ENCODE data around the gene GMIP. TPM values are rescaled to one million over a fixed set of nuclear protein-coding genes. Genes with fewer than 3 reads are reported as not detected.
"Not testable (repeated sequence)": the region's sequence is repeated elsewhere in the genome, so short reads cannot be mapped to it uniquely, and the experiment has no call there.

Gene GMIP
- total RNA-seq, 1 donor: 3.2 TPM

GRCh38 chr19:19679176-19680073, 36.0 kb upstream of the GMIP start:
- no peak for TF ChIP-seq CTCF (IDR thresholded peaks at IDR 0.05; ENCODE audit: insufficient read depth, low read length)
- no peak overlapping the region for H3K4me3 ChIP-seq (ENCODE audit: low read depth, low read length)
- DNase-seq (ENCODE audit: low read depth): no peak

DNA sequence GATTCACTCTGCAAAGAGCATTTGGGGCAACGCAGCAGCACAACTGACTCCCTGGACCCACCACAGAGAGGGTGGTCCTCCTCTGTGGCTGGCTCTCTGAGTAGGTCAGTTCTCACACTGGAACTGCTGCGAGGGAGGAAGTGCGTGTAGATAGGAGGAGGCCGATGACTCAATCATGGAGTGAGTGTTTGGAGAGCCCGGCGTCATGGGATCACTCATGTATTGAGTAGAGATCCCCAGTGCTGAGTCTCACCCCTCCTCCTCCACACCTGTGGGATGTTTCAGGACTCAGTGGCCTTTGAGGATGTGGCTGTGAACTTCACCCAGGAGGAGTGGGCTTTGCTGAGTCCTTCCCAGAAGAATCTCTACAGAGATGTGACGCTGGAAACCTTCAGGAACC, 34.1 kb upstream of the GMIP start:
- no peak overlapping the region for H3K4me3 ChIP-seq (ENCODE audit: low read depth, low read length)
- TF ChIP-seq CTCF (IDR thresholded peaks at IDR 0.05; ENCODE audit: insufficient read depth, low read length): no peak
- no peak for DNase-seq (ENCODE audit: low read depth)

- no peak overlapping the region for H3K4me3 ChIP-seq (ENCODE audit: low read depth, low read length)
- no peak for DNase-seq (ENCODE audit: low read depth)
- no peak for TF ChIP-seq CTCF (IDR thresholded peaks at IDR 0.05; ENCODE audit: insufficient read depth, low read length)
These were observed 30.9 kb upstream of the GMIP start for GRCh38 chr19:19674315-19674714.

- no peak for DNase-seq (ENCODE audit: low read depth)
- H3K4me3 ChIP-seq (ENCODE audit: low read depth, low read length): no peak overlapping the region
- no peak for TF ChIP-seq CTCF (IDR thresholded peaks at IDR 0.05; ENCODE audit: insufficient read depth, low read length)
These were observed 29.4 kb upstream of the GMIP start for GRCh38 chr19:19672816-19673215.

- peak overlapping the region; percentile 87 for H3K4me3 ChIP-seq (ENCODE audit: low read depth, low read length)
- TF ChIP-seq CTCF (IDR thresholded peaks at IDR 0.05; ENCODE audit: insufficient read depth, low read length): no peak
- DNase-seq (ENCODE audit: low read depth): no peak
These were observed 26.7 kb upstream of the GMIP start for GRCh38 chr19:19670070-19670551.

- DNase-seq (ENCODE audit: low read depth): peak; percentile 85
- TF ChIP-seq CTCF (IDR thresholded peaks at IDR 0.05; ENCODE audit: insufficient read depth, low read length): no peak
- peak within 1 kb of the TSS; percentile 87 for H3K4me3 ChIP-seq (ENCODE audit: low read depth, low read length)
These were observed 25.0 kb upstream of the GMIP start, which contains the start of gene ZNF101 for GRCh38 chr19:19668230-19669012. Gene ZNF101 (plus strand): TSS chr19:19668839. CDS start chr19:19668964, 125 bp downstream.

- H3K4me3 ChIP-seq (ENCODE audit: low read depth, low read length); DNase-seq (ENCODE audit: low read depth): not testable (repeated sequence)
These were observed 22.0 kb upstream of the GMIP start for GRCh38 chr19:19665420-19665948.
